Hematopoietic multipotent progenitor cell treated with erythropoietin and hydrocortisone succinate and interleukin-3 and kit ligand, for 4 days (in vitro differentiated cells): ENCODE measurements around the gene GNAL.

ENCODE experiments used
- DNase-seq: peaks from one replicate; pipeline ENCODE4 v3.0.0-alpha.2; 2015

The GNAL gene

GRCh38 chr18:11923450-11923849, 234.4 kb downstream of the GNAL start:
- no peak for DNase-seq

- peak; percentile 79 for DNase-seq
Measured at GRCh38 chr18:11925800-11926481, 236.9 kb downstream of the GNAL start.

- DNase-seq, result no peak
Measured at GRCh38 chr18:11927497-11927896, 238.4 kb downstream of the GNAL start.

GRCh38 chr18:11932393-11932792, 243.3 kb downstream of the GNAL start:
- no peak for DNase-seq
